ENCODE measurements around the gene NBAS. TPM values are rescaled to one million over a fixed set of nuclear protein-coding genes. Genes with fewer than 3 reads are reported as not detected.

Gene NBAS
- total RNA-seq, 1 experiment from 2014 or later = 32.5 TPM

DNA sequence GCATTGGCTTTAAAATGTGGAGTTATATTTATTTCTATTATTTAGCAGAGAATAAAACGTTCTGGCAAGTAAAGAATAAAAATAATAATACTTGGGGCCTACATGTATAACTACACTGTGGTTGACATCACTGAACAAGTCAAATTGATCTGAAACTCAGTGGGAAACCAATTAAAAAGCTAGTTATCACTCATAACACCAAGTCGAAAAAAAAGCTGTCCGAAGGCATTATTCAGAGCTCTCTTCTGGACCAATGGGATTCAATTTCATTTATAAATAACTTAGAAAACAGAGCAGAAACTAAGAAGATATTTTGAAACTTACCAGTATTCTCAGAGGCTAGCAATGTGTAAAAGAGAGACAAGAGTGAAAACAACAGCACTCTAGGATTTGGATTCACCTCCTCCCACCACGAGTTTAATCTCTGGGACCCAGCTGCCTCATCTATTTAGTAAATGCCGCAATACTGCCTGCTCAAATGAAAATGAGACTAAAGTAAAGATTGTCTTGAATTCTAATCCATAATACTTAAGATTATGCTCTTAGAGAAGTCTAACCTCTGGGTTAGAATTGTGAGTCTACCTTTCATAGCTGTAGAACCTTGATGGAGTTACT lies 128.4 kb downstream of the NBAS start:
- Histone ChIP-seq H4K8ac (replicated peaks; ENCODE audit: insufficient read length, low read depth, low read length) (no peak overlapping the region), H2BK20ac (ENCODE audit: low read depth, low read length, poor library complexity, severe bottlenecking) (no peak overlapping the region), H2BK12ac (ENCODE audit: insufficient read length, low read depth, low read length) (no peak overlapping the region), H4K5ac (ENCODE audit: insufficient read length, low read depth, low read length) (no peak overlapping the region), H3K79me2 (ENCODE audit: insufficient read depth, low read length) (no peaks in the 10 kb centered on the region), H3K4ac (ENCODE audit: low read depth, low read length) (no peak overlapping the region), H3K18ac (ENCODE audit: insufficient read length, low read depth, low read length) (no peak overlapping the region), H3K4me2 (ENCODE audit: insufficient read depth, insufficient read length, low read length) (no peak overlapping the region), H3K56ac (ENCODE audit: insufficient read length, low read depth, low read length) (no peak overlapping the region), H3K23me2 (ENCODE audit: insufficient read length, low read depth, low read length, poor library complexity, severe bottlenecking) (no peaks in the 10 kb centered on the region), H3K79me1 (ENCODE audit: insufficient read depth, low read depth, low read length, poor library complexity, severe bottlenecking) (no peaks in the 10 kb centered on the region), H2AK5ac (ENCODE audit: insufficient read length, low read length) (no peak overlapping the region), H3K23ac (ENCODE audit: insufficient read length, low read depth, low read length) (no peak overlapping the region), H3K27me3 (ENCODE audit: insufficient read depth, low read length) (no peaks in the 10 kb centered on the region), H3K9ac (ENCODE audit: extremely low read depth, insufficient read length, low read length) (no peak overlapping the region), H3K14ac (ENCODE audit: insufficient read depth, low read length) (no peak overlapping the region), H3K9me3 (ENCODE audit: control insufficient read depth, low read depth, low read length) (no peaks in the 10 kb centered on the region), H2BK15ac (ENCODE audit: low read depth, low read length) (no peak overlapping the region), H3K4me1 (ENCODE audit: insufficient read depth, low read length) (no peaks in the 10 kb centered on the region), H2AFZ (ENCODE audit: low read length) (no peak overlapping the region), H2BK5ac (ENCODE audit: insufficient read length, low read length) (no peak overlapping the region), H4K91ac (ENCODE audit: insufficient read length, low read depth, low read length) (no peak overlapping the region), H2BK120ac (ENCODE audit: low read depth, low read length, poor library complexity, severe bottlenecking) (no peak overlapping the region), H4K20me1 (ENCODE audit: control insufficient read depth, insufficient read depth, insufficient read length) (no peaks in the 10 kb centered on the region), H3T11ph (ENCODE audit: low read length) (no peak overlapping the region), H3K27ac (ENCODE audit: insufficient read length, low read depth, low read length) (no peak overlapping the region)
- TF ChIP-seq, protein P1, sequence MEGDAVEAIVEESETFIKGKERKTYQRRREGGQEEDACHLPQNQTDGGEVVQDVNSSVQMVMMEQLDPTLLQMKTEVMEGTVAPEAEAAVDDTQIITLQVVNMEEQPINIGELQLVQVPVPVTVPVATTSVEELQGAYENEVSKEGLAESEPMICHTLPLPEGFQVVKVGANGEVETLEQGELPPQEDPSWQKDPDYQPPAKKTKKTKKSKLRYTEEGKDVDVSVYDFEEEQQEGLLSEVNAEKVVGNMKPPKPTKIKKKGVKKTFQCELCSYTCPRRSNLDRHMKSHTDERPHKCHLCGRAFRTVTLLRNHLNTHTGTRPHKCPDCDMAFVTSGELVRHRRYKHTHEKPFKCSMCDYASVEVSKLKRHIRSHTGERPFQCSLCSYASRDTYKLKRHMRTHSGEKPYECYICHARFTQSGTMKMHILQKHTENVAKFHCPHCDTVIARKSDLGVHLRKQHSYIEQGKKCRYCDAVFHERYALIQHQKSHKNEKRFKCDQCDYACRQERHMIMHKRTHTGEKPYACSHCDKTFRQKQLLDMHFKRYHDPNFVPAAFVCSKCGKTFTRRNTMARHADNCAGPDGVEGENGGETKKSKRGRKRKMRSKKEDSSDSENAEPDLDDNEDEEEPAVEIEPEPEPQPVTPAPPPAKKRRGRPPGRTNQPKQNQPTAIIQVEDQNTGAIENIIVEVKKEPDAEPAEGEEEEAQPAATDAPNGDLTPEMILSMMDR (conservative IDR thresholded peaks at IDR 0.05) = no peak
- H3K27me3 Mint-ChIP-seq (ENCODE audit: low read depth) = no peaks in the 10 kb centered on the region
- peaks cover 4% of the 10 kb centered on the region in 2 experiments for H3K4me1 Mint-ChIP-seq
- no peaks in the 10 kb centered on the region for H3K9me3 Mint-ChIP-seq
- no peak overlapping the region for H3K27ac Mint-ChIP-seq
- WGBS (ENCODE audit: extremely low coverage, insufficient read length, low lambda C conversion rate) = no CpG with 5 or more reads among the region's 5 CpGs
- H3K36me3 Mint-ChIP-seq (ENCODE audit: insufficient read depth in 1 of 3, low read depth in 3 of 3) = no peaks in the 10 kb centered on the region
- no peak for DNase-seq
- H3K4me3 Mint-ChIP-seq = no peak overlapping the region
